ENCODE results near the gene HS3ST3A1.

HS3ST3A1 gene

DNA sequence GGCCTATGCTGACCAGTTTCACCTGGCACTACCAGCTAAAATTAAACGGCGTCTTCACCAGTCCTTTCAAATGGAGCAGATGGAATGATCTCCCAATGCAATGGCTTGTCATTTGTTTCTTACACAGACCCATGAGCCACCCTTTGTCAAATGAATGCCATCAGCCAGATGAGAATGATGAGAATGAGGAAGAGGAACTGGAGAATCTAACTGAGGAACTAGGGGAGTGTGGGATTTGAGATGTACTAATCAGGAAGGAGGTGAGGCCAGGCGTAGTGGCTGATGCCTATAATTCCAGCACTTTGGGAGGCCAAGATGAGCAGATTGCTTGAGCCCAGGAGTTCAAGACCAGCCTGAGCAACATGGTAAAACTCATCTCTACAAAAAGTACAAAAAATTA lies 116.4 kb downstream of the HS3ST3A1 start:
- no peak for DNase-seq

DNA sequence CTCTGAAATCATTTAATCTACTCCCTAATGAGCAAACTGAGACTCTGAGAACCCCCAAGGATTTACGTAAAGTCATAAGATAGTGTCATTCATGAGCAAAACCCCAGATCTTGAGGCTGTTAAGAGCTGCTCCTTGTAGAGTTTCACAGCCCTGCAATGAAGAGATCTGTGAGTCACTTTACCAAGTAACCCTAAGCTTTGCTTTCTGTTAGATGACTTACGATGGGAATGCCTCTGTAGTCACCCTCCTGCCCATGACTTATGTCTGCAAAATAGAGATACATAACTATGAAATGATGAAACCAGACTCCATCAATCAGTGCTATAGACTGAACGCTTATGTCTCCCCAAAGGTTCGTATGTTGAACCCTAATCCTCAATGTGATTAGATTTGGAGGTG lies 117.7 kb downstream of the HS3ST3A1 start:
- DNase-seq = no peak

DNA sequence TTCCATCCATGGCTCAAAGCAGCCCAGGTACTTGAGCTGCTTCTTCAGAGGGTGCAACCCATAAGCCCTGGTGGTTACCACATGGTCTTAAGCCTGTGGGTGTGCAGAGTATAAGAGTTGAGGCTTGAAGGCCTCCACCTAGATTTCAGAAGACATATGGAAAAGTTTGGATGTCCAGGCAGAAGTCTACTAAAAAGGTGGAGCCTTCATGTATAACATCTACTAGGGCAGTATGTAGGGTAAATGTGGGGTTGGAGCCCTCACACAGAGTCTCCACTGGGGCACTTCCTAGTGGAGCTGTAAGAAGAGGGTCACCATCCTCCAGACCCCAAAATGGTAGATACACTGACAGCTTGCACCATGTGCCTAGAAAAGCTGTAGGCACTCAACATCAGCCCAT lies 120.9 kb downstream of the HS3ST3A1 start:
- no peak for DNase-seq

- DNase-seq = no peak
Measured at GRCh38 chr17:13478326-13478830, 123.4 kb downstream of the HS3ST3A1 start.

DNA sequence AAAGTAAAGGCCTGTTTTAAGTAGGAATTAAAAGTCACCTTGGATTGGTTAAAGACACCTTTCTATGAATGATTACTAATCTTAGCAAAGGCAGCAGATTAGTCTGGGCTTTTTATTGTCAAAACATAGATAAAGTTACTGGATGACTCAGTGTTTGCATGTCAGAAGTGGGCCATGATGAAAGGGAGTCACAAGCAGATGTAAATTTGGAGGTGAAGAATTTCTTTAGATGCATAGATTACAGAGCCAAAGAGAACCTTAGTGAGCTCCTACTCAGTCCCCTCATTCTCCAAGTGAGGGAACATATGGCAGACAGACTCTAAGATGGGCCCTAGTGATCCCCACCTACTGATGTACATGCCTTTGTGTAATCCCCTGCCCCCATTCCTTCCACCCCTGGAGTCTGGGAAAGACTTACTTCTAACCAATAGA lies 124.5 kb downstream of the HS3ST3A1 start:
- no peak for DNase-seq

DNA sequence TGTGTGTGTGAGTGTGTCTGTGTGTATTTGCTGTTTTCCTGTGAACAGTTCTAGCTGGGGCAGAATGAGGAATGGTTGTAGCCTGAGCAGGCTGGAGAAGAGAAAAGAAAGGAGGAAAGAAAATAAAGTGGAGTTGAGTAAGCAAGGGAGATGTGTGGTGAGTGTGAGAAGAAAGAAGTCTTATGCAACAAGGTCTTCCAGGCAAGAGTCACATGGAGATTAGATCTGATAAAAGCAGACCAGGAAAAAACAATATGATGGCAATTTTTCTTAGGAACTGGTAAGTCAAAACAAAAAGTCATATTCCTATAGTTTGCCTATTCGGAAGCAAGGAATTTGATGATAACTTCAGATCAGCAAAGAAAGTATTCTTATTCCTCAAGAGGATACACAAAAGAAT lies 125.0 kb downstream of the HS3ST3A1 start:
- DNase-seq = no peak

- no peak for DNase-seq
Measured at GRCh38 chr17:13475574-13476223, 126.0 kb downstream of the HS3ST3A1 start.

- DNase-seq = no peak
Measured at GRCh38 chr17:13474073-13474800, 127.5 kb downstream of the HS3ST3A1 start.

DNA sequence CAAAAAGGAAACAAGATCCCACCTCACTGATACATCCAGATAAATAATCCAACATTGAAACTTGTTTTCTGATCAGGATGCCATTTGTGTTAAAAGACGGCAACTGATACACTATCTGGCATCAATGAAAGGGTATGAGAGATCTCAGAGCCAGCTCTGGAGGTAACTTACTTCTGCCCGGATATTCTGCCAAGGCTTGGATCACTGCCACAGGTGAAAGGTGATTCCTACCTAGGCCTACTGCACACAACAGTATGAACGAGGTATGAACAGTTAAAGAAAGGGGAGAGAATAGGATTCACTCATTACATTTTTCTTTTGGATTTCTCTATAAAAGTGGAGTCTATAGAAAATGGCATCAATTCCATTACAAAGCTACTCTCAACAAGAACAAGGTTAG lies 136.1 kb downstream of the HS3ST3A1 start:
- no peak for DNase-seq

DNA sequence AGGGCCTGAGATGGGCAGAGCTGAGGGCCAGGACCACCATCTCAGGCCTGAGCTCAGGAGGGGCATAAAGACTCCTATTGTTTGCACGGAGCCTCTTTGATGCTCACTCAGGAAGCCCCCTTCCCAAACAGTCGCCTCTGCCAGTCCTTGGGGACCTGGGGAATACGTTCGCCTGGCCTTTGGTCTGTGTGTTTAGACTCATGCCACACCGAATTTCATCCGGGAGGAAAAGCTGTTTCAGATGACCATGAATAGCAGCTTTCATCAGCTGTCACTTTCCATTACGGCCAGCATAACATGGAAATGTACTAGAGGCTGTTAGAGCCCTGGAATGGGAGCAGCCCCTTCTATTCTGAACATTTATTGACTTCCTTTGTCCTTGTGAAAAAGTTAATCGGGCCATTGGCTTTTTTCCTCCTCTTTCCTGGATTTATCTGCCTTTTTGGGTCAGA lies 139.0 kb downstream of the HS3ST3A1 start:
- DNase-seq = no peak

DNA sequence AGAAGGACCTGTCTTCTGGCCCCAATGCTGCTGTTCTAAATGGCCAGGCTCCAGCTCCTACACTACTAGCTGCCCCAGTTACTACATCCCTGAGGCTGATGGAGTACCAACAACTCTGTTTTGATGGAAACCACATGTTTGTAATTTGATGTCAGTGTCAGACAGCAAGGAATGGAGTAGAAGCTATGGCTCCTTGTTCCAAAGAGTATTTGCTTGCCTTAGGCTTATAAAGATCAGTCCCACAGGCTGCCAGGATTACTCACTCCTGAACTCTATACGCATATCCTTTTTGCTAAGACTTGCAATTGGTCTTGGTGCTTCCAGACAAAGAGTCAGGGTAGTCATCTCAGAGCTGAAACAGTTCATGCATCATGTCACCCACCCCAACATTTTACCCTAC lies 139.6 kb downstream of the HS3ST3A1 start:
- DNase-seq = no peak

- DNase-seq = no peak
Measured at GRCh38 chr17:13460261-13461000, 141.3 kb downstream of the HS3ST3A1 start.

DNA sequence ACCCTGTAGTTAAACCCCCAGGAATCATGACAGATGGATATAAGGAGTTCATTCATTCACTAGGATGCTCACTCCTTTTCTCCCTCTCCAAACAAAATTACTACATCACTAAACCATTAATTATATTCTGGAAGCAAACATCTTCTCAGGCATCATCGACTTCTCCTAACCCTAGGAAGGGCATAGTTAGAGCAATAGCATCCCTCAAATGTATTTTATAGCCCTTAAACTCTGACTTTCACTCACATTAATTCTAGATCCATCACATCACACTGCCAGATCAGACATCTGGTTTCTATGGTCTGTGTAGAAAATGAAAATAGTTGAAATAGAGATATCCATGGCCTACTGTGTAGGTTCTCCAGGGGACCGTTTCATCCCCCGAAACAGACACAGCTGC lies 143.9 kb downstream of the HS3ST3A1 start:
- no peak for DNase-seq
